Measurements from ENCODE around the gene FBXL22. TPM values are rescaled to one million over a fixed set of nuclear protein-coding genes. Genes with fewer than 3 reads are reported as not detected.
"Not testable (repeated sequence)": the region's sequence is repeated elsewhere in the genome, so short reads cannot be mapped to it uniquely, and the experiment has no call there.

The FBXL22 gene
- polyA plus RNA-seq, 1 experiment = 3.8 TPM

GRCh38 chr15:63609448-63609847 is 12.3 kb downstream of the FBXL22 start:
- TF ChIP-seq, protein P1, sequence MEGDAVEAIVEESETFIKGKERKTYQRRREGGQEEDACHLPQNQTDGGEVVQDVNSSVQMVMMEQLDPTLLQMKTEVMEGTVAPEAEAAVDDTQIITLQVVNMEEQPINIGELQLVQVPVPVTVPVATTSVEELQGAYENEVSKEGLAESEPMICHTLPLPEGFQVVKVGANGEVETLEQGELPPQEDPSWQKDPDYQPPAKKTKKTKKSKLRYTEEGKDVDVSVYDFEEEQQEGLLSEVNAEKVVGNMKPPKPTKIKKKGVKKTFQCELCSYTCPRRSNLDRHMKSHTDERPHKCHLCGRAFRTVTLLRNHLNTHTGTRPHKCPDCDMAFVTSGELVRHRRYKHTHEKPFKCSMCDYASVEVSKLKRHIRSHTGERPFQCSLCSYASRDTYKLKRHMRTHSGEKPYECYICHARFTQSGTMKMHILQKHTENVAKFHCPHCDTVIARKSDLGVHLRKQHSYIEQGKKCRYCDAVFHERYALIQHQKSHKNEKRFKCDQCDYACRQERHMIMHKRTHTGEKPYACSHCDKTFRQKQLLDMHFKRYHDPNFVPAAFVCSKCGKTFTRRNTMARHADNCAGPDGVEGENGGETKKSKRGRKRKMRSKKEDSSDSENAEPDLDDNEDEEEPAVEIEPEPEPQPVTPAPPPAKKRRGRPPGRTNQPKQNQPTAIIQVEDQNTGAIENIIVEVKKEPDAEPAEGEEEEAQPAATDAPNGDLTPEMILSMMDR (IDR thresholded peaks at IDR 0.05; ENCODE audit: insufficient read depth, low read depth, low read length) = no peak
- DNase-seq (ENCODE audit: low read depth) = no peak
- no peaks in the 10 kb centered on the region for H3K27me3 ChIP-seq (ENCODE audit: control insufficient read depth, insufficient read depth, low read length)
- POLR2A ChIA-PET = interaction anchor here (0.6 kb wide), 1 partner anchor 321 kb away, joined by 3 read pairs; no protein-coding TSS in a partner anchor
- no peak overlapping the region for H3K4me3 ChIP-seq (ENCODE audit: low read depth, low read length)
- peaks cover 24% of the 10 kb centered on the region for H3K36me3 ChIP-seq (ENCODE audit: control insufficient read depth, insufficient read depth, low read length)
- CTCF ChIA-PET = interaction anchor here (0.6 to 4.9 kb wide), 20 partner anchors 8 to 458 kb away, joined by 3 to 27 read pairs (median 4); partner anchors contain the start of genes FBXL22 and USP3

- H3K27me3 ChIP-seq (ENCODE audit: control insufficient read depth, insufficient read depth, low read length) = no peaks in the 10 kb centered on the region
- H3K4me3 ChIP-seq (ENCODE audit: low read depth, low read length) = no peak overlapping the region
- DNase-seq (ENCODE audit: low read depth) = no peak
- TF ChIP-seq, protein P1 (IDR thresholded peaks at IDR 0.05; ENCODE audit: insufficient read depth, low read depth, low read length) = peak; percentile 83
- H3K36me3 ChIP-seq (ENCODE audit: control insufficient read depth, insufficient read depth, low read length) = peaks cover 25% of the 10 kb centered on the region
- ChIA-PET POLR2A (interaction anchor here (0.6 kb wide), 1 partner anchor 322 kb away, joined by 3 read pairs; no protein-coding TSS in a partner anchor), CTCF (interaction anchor here (0.6 to 4.9 kb wide), 24 partner anchors 8 to 463 kb away, joined by 3 to 27 read pairs (median 3); partner anchors contain the start of genes FBXL22 and USP3)
Measured at GRCh38 chr15:63610209-63610841, 13.1 kb downstream of the FBXL22 start.

- POLR2A ChIA-PET = no interaction called here
- Histone ChIP-seq H3K27me3 (ENCODE audit: control insufficient read depth, insufficient read depth, low read length) (no peaks in the 10 kb centered on the region), H3K4me3 (ENCODE audit: low read depth, low read length) (no peak overlapping the region), H3K36me3 (ENCODE audit: control insufficient read depth, insufficient read depth, low read length) (peaks cover 25% of the 10 kb centered on the region)
- no peak for DNase-seq (ENCODE audit: low read depth)
- TF ChIP-seq, protein P1 (IDR thresholded peaks at IDR 0.05; ENCODE audit: insufficient read depth, low read depth, low read length) = no peak
- CTCF ChIA-PET = interaction anchor here (0.8 to 4.9 kb wide), 7 partner anchors 11 to 457 kb away, joined by 3 to 27 read pairs (median 3); no protein-coding TSS in a partner anchor
Measured at GRCh38 chr15:63611177-63611576, 14.0 kb downstream of the FBXL22 start.

GRCh38 chr15:63612300-63612699 is 15.1 kb downstream of the FBXL22 start:
- ChIA-PET POLR2A (no interaction called here), CTCF (interaction anchor here (1.1 to 4.9 kb wide), 2 partner anchors 434 to 455 kb away, joined by 3 to 27 read pairs; no protein-coding TSS in a partner anchor)
- H3K36me3 ChIP-seq (ENCODE audit: control insufficient read depth, insufficient read depth, low read length) = peaks cover 25% of the 10 kb centered on the region
- H3K4me3 ChIP-seq (ENCODE audit: low read depth, low read length) = no peak overlapping the region
- H3K27me3 ChIP-seq (ENCODE audit: control insufficient read depth, insufficient read depth, low read length) = no peaks in the 10 kb centered on the region
- DNase-seq (ENCODE audit: low read depth) = no peak
- TF ChIP-seq, protein P1 (IDR thresholded peaks at IDR 0.05; ENCODE audit: insufficient read depth, low read depth, low read length) = no peak

DNA sequence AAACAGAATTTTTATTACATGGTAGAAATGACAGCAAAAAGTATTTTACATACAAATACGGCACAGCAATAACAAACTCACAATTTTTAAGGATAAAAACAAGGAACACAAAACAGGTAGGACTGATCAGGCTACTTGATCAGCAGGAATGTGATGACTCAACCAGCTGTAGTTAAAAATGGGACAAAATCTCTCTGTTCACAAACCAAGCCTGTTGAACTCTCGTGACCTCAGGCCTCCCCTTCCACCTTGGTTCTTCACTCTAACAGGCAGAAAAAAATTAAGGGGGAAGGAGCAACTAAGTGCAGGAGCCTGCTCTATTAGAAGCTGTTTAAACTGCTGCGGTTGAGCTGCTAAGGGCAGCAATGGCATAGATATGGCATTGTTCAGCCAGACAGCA is 18.7 kb downstream of the FBXL22 start:
- ChIA-PET POLR2A (no interaction called here), CTCF (interaction anchor here (0.7 kb wide), 1 partner anchor 456 kb away, joined by 3 read pairs; no protein-coding TSS in a partner anchor)
- DNase-seq (ENCODE audit: low read depth) = no peak
- no peak overlapping the region for H3K4me3 ChIP-seq (ENCODE audit: low read depth, low read length)
- no peaks in the 10 kb centered on the region for H3K27me3 ChIP-seq (ENCODE audit: control insufficient read depth, insufficient read depth, low read length)
- TF ChIP-seq, protein P1 (IDR thresholded peaks at IDR 0.05; ENCODE audit: insufficient read depth, low read depth, low read length) = no peak
- H3K36me3 ChIP-seq (ENCODE audit: control insufficient read depth, insufficient read depth, low read length) = peaks cover 13% of the 10 kb centered on the region

- DNase-seq (ENCODE audit: low read depth); H3K4me3 ChIP-seq (ENCODE audit: low read depth, low read length); POLR2A ChIA-PET; H3K27me3 ChIP-seq (ENCODE audit: control insufficient read depth, insufficient read depth, low read length); CTCF ChIA-PET: not testable (repeated sequence)
- peaks cover 10% of the 10 kb centered on the region for H3K36me3 ChIP-seq (ENCODE audit: control insufficient read depth, insufficient read depth, low read length)
Measured at GRCh38 chr15:63617147-63617546, 20.0 kb downstream of the FBXL22 start.

DNA sequence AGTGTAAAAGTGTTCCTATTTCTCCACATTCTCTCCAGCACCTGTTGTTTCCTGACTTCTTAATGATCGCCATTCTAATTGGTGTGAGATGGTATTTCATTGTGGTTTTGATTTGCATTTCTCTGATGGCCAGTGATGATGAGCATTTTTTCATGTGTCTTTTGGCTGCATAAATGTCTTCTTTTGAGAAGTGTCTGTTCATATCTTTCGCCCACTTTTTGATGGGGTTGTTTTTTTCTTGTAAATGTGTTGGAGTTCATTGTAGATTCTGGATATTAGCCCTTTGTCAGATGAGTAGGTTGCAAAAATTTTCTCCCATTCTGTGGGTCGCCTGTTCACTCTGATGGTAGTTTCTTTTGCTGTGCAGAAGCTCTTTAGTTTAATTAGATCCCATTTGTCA is 20.4 kb downstream of the FBXL22 start:
- H3K36me3 ChIP-seq (ENCODE audit: control insufficient read depth, insufficient read depth, low read length); CTCF ChIA-PET; POLR2A ChIA-PET; H3K4me3 ChIP-seq (ENCODE audit: low read depth, low read length); DNase-seq (ENCODE audit: low read depth); H3K27me3 ChIP-seq (ENCODE audit: control insufficient read depth, insufficient read depth, low read length): not testable (repeated sequence)

GRCh38 chr15:63620760-63621159 is 23.6 kb downstream of the FBXL22 start:
- H3K27me3 ChIP-seq (ENCODE audit: control insufficient read depth, insufficient read depth, low read length); CTCF ChIA-PET; H3K36me3 ChIP-seq (ENCODE audit: control insufficient read depth, insufficient read depth, low read length); DNase-seq (ENCODE audit: low read depth); POLR2A ChIA-PET; H3K4me3 ChIP-seq (ENCODE audit: low read depth, low read length): not testable (repeated sequence)

All from BJ (cell line).